ENCODE results near the gene SLC7A14. TPM values are rescaled to one million over a fixed set of nuclear protein-coding genes. Genes with fewer than 3 reads are reported as not detected.

The SLC7A14 gene
- total and polyA plus RNA-seq, 10 of the 15 experiments (the other 5 are each of a cell fraction or from before 2014, with no cell fraction given), result not detected

GRCh38 chr3:170417090-170417489 lies 168.8 kb downstream of the SLC7A14 start:
- peaks cover 11 to 19% of the 10 kb centered on the region in 2 experiments; a peak in 3 of 4 replicates for H3K27me3 ChIP-seq (replicated peaks in 1 of 2; ENCODE audit: control insufficient read depth in 2 of 2, insufficient read depth in 2 of 2, low read length in 1 of 2)
- BruUV-seq (replicated peaks), result no TSS peak
- POLR2A ChIA-PET, result no interaction called here
- H3K9ac ChIP-seq (ENCODE audit: control insufficient read depth, insufficient read depth, low read length), result no peak overlapping the region
- H3K36me3 ChIP-seq (ENCODE audit: control insufficient read depth in 2 of 2, insufficient read depth in 2 of 2, low read length in 1 of 2), result no peaks in the 10 kb centered on the region
- SMC1A ChIA-PET (ENCODE audit: uncharacterized antibody, unreplicated experiment), result interaction anchor here (0.5 to 9.2 kb wide), 5 partner anchors 22 to 395 kb away, joined by 3 to 114 read pairs (median 3); no protein-coding TSS in a partner anchor
- FAIRE-seq (no peak), DNase-seq (ENCODE audit: low read depth, low spot score) (no peak), ATAC-seq (no peak)
- H3K4me3 ChIP-seq, result no peak overlapping the region
- 5% methylated on average over 1 of the region's 1 CpG for WGBS (ENCODE audit: insufficient coverage, insufficient replicate concordance, low lambda C conversion rate, missing lambda C conversion rate)
- CTCF ChIA-PET, result interaction anchor here (0.7 to 10.2 kb wide), 3 partner anchors 9 to 395 kb away, joined by 3 to 264 read pairs (median 4); no protein-coding TSS in a partner anchor
- no peak overlapping the region for H3K27ac ChIP-seq (ENCODE audit: control insufficient read depth, insufficient read depth)
- in situ Hi-C loops (cut with MboI), result loop anchor here (5.0 kb wide), 1 partner anchor 395 kb away; no protein-coding TSS in a partner anchor
- no peak for TF ChIP-seq CUX1 (IDR thresholded peaks at IDR 0.05; ENCODE audit: insufficient replicate concordance, low read depth, low read length)
- no peak for TF ChIP-seq ZNF207 (IDR thresholded peaks at IDR 0.05; ENCODE audit: borderline replicate concordance)
- RAD21 ChIA-PET (ENCODE audit: unreplicated experiment), result interaction anchor here (1.2 to 7.4 kb wide), 2 partner anchors 273 to 394 kb away, joined by 3 to 110 read pairs; no protein-coding TSS in a partner anchor
- no peak overlapping the region for H3K4me2 ChIP-seq (ENCODE audit: control insufficient read depth, insufficient read depth)
- H3K4me1 ChIP-seq (ENCODE audit: control insufficient read depth, insufficient read depth, low read length), result no peaks in the 10 kb centered on the region
- intact Hi-C loops (cut with micrococcal nuclease; ENCODE audit: unreplicated experiment), result no loop called here
- no peak overlapping the region for H2AFZ ChIP-seq (ENCODE audit: control insufficient read depth, low read depth, low read length)
- no peaks in the 10 kb centered on the region for H3K9me3 ChIP-seq (replicated peaks; ENCODE audit: control insufficient read depth, insufficient read depth, low read length)
- H3K79me2 ChIP-seq (ENCODE audit: control insufficient read depth, insufficient read depth, low read length), result no peaks in the 10 kb centered on the region
- no peaks in the 10 kb centered on the region; the same call in 1 of the 2 replicates for H4K20me1 ChIP-seq (ENCODE audit: control insufficient read depth, insufficient read depth)
